ENCODE data around the gene WDR82.
A peak's percentile ranks its signal among the peaks of the same experiment; 100 is the strongest.

WDR82 gene, protein sequence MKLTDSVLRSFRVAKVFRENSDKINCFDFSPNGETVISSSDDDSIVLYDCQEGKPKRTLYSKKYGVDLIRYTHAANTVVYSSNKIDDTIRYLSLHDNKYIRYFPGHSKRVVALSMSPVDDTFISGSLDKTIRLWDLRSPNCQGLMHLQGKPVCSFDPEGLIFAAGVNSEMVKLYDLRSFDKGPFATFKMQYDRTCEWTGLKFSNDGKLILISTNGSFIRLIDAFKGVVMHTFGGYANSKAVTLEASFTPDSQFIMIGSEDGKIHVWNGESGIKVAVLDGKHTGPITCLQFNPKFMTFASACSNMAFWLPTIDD

DNA sequence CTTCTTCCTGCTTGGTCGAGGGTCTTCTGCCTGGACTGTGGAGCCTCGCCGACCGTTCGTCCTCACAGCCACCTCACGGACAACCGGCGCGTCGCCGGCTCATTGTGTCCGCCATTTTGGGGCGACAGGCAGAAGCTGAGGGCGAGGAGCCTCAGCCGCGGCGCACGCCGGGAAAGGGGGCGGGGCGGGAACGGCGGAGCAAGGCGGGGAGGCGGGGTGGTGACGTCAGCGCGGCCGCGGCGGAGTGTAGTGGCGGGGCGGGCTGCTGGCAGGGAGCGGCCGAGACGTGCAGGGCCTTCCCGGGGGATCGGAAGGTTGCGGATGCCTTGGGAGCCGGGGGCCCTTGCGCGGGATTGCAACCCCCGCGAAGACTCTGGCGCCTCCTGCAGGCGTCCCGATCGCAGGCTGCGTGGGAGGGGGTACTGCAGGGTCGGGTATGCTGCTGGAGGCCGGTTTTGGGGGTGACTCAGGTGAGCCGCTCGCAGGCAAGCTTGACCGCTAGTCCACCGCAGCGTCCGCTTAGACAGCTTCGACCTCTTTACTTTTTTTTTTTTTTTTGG, at the start of gene WDR82:
WDR82 (minus strand) TSS at position 140 of the 560 bp plus-strand sequence. CDS start 288 bp downstream, outside the sequence.
- DNase-seq: peak; percentile 78

DNA sequence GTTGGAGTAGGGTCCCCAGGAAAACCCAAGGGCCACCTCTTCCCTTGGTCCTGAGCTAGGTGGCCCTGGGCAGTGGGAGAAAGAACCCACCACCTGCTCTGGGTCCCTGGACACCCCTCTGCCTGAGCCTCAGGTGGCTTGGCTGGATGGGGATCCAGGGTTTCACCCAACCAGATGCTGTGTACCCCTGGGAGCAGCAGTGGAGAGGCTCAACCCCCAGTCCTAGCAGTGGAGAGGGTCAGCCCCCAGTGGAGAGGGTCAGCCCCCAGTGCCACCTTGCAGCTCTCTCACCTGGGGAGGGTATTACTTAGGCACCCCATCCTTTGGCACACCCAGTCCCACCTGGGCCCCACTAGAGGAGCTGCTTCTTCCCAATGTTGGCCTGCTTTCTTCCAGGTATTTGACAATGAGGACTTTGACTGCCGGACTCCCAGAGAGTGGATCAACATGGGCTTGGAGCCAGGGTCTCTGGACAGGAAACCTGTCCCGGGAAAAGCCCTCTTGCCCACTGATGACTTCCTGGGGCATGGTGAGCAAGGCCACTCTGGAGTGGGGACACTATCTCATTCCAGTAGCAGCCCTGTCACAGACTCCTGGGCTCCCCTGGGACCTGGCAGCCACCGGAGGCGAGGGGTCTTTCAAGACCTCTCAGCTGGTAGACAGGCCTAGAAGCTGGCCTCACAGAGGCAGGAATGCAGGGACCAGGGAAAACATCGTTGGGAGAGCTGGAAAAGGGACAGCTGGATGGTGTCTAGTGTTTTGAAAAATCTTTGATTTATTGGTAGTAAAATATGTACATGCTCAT, 49.2 kb upstream of the WDR82 start:
- DNase-seq: no peak

DNA sequence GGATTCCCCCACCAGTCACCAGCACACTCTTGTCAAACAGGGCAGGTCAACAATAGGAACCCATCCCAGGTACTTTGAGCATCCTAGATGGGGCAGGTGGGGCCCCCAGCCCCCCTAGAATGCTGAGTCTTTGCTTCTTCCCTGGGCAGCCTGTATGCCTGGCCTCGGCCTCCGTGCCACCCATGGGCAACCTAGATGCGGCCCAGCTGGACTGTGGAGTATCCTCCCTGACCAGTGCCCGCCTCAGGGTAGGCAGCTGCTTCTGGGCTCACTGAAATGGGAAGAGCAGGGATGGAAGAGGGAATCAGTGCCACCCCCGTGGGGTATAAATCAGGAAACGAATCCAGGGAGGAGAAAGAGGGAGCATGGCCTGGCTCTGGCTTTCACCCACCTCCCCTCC, 48.5 kb upstream of the WDR82 start:
- DNase-seq: no peak

DNA sequence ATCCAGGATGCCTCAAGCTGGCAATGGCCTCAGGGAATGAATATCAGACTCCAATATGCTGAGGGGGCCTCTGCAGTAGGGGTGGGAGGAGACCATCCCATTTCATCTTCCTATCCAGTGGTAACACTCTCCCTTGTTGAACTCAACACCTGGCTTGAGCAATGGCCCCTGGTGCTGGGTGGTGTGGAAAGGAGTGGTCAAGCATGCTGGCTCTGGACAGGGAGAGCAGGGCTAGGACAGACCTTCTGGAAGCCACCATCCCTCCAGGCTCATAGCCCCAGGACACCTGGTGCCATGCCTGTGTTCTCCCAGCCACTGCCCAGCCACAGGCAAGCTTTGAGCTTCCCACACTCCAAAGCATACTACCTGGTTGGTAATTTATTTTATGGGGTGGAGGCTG, 47.2 kb upstream of the WDR82 start:
- DNase-seq: no peak

DNA sequence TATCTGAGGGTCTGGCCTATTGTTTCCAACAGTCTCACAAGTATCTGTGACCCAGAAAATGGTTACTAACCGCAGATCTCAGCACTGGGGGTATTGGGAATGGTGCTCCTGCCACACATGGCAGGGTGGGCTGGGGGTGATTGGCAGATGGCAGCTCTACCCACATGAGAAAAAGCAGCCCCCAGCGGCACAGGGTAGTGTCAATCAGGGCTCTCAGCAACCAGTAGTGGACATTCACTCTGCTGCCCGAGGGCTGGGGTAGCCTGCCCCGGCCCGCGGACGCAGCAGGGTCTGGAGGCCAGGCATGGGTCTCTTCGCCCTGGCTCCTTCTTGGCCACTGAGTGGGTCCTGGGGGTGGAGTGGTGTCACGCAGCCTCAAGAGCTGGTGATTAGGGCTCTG, 46.2 kb upstream of the WDR82 start:
- no peak for DNase-seq

DNA sequence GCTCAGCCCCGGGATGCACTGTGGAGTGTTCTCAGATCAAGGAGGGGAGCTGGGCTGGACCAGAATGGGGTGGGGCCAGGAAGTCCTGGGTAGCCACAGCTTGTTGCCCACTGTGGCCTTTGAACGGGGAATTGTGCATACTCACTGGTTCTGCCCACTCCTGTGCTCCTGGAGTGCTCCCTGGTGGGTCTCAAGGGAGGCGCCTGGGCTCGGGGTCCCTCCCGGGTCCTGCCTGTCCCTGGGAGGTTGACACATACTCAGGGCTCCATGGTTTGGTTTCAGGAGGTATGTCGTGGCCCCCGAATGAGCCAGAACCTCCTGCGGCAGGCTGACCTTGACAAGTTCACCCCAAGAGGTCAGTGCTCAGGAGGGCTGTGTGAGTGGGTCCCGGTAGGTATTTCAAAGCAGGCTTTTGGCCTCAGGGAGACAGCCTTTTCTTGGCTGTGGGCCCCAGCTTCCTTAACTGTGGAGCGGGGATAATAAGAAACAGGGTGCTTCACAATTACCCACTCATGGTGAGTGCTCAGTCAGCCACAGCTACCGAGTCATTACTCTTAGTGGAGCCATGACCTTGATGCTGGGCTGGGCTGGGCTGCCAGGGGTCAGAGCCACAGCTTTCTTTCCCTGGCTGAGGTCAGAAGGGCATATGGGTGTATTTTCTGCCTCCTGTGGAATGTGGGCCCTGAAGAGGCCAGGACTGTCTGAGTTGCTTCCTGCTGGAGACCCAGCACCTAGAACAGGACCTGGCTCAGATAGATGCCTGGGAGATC, 45.3 kb upstream of the WDR82 start:
- DNase-seq: no peak

DNA sequence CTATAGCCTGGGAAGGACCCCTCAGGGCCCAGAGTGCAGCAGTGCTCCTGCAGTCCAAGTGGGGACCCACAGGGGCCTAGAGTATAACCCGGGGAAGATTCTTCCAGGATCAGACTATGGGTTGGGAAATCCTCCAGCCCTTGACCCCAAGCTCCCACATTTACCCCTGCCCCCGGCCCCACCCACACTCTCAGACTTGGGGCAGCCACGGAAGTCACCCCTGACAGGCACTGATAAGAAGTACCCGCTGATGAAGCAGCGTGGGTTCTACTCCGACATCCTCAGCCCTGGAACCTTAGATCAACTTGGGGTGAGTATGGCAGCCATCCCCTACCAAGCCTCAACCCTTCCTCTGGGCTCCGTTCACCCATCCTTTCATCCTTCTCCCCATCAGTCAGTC, 44.0 kb upstream of the WDR82 start:
- no peak for DNase-seq

DNA sequence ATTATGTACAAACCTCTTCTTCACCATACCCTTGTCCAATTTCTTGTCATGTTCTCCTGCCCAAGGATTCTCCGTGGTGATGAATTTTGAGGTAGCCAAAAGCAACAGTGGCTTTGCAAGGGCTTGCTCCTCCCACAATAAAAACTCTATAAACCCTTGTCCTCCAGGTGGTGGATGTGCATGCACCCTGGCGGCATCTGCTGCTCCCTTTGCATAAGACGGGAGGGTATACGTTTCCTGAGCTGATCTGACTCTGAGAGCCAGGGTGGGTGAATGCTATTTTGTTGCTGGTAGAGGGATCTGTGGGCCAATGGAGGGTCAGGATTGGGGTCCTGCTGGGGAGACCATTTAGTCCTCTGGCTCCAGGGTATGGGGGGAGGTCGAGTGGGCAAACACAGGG, 43.0 kb upstream of the WDR82 start:
- no peak for DNase-seq

DNA sequence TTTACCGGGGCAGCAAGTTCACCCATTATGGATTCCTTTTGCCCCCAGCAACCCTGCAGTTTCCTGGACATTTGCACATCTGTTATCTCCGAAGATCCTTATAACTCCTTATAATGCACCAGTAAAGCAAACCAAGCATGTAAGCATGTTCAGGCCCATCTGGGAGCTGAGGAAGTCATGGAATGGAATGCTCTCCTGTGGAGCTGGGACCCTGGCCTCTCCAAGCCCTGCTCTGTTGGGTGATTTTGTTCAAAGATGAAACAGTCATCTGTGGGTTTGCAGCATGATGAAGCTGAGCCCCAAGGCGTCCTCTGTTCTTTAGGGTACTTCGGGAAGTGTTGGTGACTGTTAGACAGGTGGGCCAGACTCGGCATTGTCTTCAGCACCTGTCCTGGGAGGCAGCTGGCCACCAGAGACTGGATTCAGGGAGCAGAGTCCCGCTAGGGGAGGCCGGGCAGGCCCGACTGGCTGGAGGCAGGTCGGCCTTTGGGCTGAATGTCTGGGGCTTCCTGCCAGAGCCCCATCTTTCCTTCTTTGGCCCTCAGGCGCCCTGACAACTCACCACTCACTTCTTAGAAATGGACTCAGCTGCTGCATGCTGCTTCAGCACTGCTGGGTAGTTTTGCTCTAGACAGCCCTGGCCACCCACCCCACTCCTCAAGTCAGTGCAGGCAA, 41.6 kb upstream of the WDR82 start:
- no peak for DNase-seq

DNA sequence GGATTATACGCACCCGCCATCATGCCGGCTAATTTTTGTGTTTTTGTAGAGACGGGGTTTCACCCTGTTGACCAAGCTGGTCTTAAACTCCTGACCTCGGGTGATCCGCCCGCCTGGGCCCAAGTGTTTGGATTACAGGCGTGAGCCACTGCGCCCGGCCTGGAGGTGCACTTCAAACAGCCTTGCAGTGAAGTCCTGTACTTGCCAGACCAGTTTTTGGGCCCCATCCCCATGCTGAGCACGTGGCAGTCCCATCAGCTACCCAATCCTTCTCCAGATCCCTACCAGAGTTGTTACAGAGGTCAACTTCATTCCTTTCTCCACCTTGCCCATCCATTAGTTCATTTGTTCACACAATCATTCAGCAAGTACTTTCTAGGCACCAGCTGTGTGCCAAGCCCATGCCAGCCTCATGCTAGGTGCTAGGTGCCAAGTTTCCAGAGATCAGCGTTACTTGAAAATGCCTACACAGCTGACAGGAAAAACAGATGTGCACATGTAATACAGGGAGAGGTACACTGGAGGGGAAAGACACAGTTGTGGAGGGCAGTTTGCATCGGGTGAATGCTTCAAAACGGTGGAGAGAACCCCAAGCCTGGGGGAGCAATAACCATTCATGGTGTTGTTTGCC, 39.9 kb upstream of the WDR82 start:
- DNase-seq: no peak

DNA sequence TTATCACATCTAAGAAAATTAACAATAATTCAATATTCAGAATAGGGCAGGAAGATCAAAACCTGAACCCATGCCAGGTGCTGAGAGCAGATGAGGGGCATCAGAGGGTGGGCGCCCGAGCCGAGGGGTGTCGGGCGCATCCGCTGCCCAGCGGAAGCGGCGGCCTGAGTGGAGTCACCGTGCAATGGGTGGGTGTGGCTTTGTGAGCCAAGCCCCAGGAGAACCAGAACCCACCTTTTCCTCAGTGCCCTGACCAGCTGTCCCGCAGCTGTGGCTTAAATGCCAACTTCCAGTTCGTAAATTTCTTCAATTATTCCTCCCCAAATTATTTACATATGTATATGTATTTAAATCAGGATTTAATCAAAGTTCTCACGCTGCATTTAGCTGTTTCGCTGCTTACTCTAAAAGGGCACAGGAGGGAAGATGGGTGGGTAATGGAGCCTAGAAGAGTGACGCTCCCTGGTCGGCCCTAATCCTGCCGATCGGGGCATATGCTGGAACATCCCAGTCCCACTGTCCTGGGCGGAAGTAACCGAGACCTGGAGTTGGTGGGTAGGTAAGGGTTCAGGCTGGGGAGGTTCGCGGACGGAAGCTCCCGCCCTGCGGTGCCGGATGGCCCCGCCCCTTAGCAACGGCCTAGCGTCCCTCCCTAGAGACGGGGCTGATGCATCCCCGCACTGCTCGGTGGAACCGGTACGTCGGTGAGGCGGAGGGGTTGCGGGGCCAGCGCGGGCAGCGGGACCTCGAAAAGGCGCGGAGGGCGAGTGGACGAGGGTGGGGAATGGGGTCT, 39.0 kb upstream of the WDR82 start:
- DNase-seq: no peak

DNA sequence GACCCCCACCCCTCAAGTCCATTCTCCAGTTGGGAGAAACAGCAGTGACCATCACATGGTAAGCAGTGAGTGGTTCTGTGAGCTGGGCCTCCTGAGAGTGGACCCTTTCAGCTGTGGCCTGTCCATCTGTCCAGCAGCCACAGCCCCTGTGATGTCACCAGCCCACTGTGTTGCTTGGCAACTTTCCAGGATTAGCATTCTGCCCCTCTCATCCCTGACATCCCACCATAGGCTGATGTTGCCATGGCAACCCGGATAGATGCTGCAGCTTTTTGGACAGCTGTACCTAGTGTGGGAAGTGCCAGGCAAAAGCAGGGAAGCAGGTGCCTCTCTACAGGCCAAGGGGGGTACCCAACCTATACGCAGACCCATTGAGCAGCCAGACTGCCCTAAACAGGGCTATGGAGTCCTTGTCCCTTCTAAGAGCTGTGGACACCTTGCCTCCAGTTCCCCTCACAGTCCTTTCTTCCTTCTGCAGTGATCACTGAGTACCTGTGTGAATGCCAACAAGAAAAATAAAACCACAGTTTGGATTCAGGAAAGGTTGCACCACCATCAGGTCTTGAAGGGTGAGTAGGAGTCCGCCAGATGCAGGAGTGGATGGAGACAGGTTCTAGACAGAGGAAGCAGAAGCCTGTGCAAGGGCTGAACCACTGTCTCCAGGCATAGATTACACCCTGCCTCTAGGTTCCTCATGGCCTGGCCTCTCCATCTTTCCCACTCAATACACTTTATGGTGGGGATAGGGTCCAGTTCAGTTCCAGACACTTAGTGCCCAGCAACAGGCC, 37.7 kb upstream of the WDR82 start, which contains the start of gene DNAH1:
DNAH1 (plus strand) TSS at position 343 of the 788 bp plus-strand sequence. CDS start 6,124 bp downstream, outside the sequence.
- DNase-seq: no peak

DNA sequence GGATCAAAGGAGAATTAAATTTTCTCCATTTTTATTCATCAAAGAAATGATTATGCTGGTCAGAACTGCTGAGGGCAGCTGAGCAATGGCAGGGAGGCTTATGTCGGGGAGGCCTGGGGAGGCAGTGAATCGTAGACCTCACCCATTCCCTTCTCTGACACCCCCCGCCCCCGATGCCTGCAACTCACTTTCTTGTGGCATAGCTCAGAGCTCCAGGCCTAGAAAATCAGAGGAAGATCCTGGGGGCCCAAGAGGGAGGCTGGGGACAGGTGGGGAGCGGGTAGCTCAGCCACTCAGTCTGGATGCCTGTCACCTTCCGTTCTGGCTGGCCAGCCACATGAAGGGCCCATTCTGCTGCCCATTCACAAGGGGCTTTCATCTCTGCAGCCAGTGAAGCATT, 36.6 kb upstream of the WDR82 start:
- DNase-seq: no peak

DNA sequence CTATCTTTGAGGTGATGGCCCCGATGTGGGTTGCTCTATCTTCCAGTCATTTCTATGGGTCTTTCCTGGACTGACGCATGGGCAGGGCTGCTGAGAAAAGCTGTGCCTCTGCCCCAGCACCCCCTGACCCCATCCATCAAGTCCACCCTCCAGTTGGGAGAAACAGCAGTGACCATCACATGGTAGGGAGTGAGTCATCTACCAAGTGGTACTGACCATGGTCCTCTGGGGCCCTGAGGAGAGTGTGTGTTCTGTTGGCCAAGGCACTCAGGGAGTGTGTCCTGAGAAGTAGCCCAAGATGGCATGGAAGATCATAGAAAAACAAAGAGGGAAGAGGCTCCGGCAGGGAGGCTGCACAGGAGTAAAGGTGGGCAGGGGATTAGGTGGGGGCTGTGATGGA, 36.0 kb upstream of the WDR82 start:
- no peak for DNase-seq

DNA sequence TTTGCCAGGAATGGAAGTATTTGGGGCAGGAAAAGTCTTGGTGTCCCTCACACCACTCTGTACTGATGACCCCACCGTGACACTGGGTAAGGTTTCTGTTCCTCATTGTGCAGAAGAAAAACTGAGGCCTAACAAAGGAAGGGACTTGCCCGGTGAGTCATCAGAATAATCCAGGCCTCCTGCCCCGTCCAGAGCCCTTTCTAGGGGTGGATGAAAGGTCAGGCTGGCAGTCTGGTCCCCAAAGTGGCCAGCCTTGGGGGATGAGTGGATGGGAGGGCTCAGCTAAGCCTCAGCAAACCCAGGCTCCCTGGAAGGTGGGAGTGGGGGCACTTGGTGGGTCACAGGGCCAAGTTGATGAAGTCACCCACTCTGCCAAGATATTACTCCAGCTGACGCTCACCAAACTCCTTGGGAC, 35.3 kb upstream of the WDR82 start:
- DNase-seq: no peak

DNA sequence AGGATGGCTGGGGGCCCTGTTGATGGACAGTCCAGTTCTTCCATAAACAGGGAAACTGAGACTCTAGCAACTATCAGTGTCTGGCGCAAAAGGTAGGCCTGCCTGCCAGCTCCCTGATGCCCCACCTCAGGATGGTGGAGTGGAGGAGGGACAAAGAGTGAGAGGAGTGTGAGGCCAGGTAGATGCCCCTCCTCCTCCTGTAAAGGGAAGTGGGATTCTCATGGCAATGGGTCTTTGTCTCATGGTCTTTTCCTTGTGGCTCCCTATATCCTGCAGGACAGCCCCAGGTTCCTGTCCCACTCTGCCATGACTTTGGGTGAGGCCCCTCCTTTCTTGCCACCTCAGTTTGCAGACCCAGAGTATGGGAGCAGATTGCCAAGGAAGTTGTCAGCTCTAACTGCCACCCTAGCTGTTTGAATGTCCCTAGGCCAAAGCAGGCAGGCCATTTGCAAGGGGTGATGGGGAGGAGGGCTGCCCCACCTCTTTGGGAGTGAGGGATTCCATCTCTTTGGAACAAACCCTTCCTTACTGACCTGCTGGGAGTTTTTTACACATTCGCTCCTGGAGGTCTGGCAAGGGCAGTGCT, 34.8 kb upstream of the WDR82 start:
- DNase-seq: no peak

DNA sequence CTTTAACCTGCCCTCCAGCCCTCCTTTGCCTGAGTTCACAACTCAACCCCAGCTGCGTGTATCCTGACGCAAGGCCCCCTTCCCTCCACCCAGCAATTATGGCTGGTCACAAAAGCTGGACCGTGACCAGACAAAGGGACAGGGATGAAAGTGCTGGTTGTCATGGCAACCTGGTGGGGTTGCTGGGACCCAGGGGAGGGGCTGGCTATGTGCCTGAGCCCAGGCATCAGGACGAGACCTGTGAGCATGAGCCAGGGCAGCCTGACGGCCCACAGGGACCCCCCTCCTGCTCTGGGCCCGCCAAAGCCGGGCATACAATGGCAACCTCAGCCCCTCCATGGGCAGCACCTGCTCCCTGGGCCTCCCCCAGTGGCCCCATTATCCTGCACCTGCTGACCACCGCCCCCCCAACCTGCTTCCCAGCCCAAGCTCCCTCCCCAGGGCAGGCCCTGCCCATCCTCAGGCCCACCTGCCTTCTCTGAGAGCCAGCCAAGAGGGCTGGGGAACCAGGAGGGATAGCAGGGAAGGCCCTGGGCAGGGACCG, 33.2 kb upstream of the WDR82 start:
- no peak for DNase-seq

DNA sequence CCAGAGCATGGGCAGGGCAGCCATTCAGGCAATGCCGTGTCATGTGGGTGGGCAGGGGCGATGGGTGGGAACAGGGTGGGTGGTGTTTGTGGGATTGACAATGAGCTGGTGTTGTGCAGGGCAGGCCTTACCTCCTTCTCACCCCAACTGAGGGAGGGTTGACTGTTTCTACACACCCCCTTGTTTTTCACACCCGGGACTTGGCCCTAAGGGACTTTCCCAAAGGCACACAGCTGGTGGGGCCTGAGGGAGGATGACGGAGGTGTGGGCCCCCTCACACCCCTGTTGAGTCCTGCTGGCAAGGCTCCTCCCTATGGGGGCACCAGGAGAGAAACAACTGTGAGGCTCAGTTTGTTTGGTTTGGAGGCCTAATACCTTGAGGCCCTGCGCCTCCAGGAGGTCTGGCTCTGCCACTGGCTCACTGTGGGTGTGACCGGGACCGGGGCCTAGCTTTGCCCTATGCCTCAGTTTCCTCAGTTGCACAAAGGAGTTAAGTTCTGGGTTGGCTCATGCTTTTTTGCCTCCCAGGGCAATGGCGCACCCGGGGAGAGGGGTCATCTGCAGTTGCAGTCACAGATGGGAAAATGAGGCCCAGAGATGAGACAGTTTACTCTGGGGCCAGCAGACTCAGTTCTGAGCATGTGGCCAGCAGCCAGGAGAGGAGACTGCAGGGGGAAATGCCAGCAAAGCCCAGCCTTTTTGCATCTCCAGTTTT, 32.6 kb upstream of the WDR82 start:
- no peak for DNase-seq

DNA sequence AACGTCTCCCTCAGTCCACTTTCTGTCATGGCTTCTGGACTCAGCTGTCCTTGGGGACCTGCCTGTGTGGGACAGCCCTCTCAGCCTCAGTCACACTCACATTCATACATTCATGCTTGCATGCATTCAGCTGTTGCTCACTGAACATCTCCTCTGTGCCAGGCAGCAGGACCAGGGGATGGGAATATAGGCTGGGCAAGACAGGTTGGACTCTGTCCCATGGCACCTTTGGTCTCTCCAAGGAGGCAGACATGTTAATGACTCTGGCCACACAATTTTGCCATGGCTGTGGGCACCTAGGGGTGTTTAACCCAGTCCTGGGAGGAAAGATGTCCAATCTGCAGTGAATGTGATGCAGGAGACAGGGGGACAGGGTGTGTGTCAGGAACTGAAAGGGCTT, 29.9 kb upstream of the WDR82 start:
- DNase-seq: no peak
